Activated CD4-positive, alpha-beta T cell treated with anti-CD3 and anti-CD28 coated beads, Interleukin-2, amount 50 U/mL, for 1 hour (primary cell): Measurements from ENCODE around the gene CPED1.
"Not testable (repeated sequence)": the region's sequence is repeated elsewhere in the genome, so short reads cannot be mapped to it uniquely, and the experiment has no call there.

Source experiments
- DNase-seq: peaks from one replicate; pipeline ENCODE4 v3.0.0-alpha.2; 2020

CPED1 gene

GRCh38 chr7:121301446-121302213 lies 313.1 kb downstream of the CPED1 start:
- no peak for DNase-seq

- DNase-seq: no peak
Measured at GRCh38 chr7:121302214-121302745, 313.8 kb downstream of the CPED1 start.

GRCh38 chr7:121303422-121304101 lies 315.1 kb downstream of the CPED1 start:
- no peak for DNase-seq

GRCh38 chr7:121304102-121304658 lies 315.7 kb downstream of the CPED1 start:
- no peak for DNase-seq

GRCh38 chr7:121305109-121305508 lies 316.6 kb downstream of the CPED1 start:
- DNase-seq: no peak

- DNase-seq: no peak
Measured at GRCh38 chr7:121306565-121306964, 318.1 kb downstream of the CPED1 start.

- no peak for DNase-seq
Measured at GRCh38 chr7:121307021-121307574, 318.6 kb downstream of the CPED1 start.

GRCh38 chr7:121313220-121313792 lies 324.8 kb downstream of the CPED1 start:
- DNase-seq: no peak

- DNase-seq: no peak
Measured at GRCh38 chr7:121313793-121314676, 325.5 kb downstream of the CPED1 start.

GRCh38 chr7:121315170-121315569 lies 326.7 kb downstream of the CPED1 start:
- not testable (repeated sequence) for DNase-seq

GRCh38 chr7:121322460-121322859 lies 333.9 kb downstream of the CPED1 start:
- no peak for DNase-seq

- no peak for DNase-seq
Measured at GRCh38 chr7:121323515-121324302, 335.2 kb downstream of the CPED1 start.

- no peak for DNase-seq
Measured at GRCh38 chr7:121327671-121328070, 339.2 kb downstream of the CPED1 start.

GRCh38 chr7:121328508-121329190 lies 340.1 kb downstream of the CPED1 start, which contains the start of gene WNT16:
Gene WNT16 (plus strand): TSS chr7:121329000. CDS start chr7:121329293, 293 bp downstream.
- DNase-seq: no peak

- DNase-seq: no peak
Measured at GRCh38 chr7:121329191-121330052, 340.9 kb downstream of the CPED1 start.

GRCh38 chr7:121330053-121330833 lies 341.7 kb downstream of the CPED1 start:
- no peak for DNase-seq

GRCh38 chr7:121331048-121331447 lies 342.5 kb downstream of the CPED1 start:
- no peak for DNase-seq

- no peak for DNase-seq
Measured at GRCh38 chr7:121331574-121331973, 343.1 kb downstream of the CPED1 start.

- DNase-seq: no peak
Measured at GRCh38 chr7:121334376-121334775, 345.9 kb downstream of the CPED1 start.
